ENCODE data around the gene HTRA3.

DNA sequence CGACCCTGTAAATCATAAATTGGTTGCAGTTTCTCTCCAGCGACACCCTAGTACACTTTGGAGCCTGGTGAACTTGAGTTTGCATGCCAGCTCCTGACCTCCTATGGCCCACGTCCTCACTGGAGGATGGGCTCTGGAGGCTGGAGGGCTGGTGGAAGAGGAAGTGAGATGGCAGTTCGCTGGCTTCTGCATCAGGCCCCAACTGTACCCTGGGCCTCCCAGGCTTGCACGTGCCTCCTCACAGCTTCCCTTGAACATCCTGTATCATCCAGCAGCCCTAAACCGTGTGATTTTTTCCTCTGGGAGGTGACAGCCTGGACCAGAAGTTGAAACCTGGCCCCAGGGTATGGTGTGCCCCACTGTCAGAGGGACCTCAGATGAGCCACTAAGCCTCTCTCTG, 78.5 kb downstream of the HTRA3 start:
- TF ChIP-seq, protein P1, sequence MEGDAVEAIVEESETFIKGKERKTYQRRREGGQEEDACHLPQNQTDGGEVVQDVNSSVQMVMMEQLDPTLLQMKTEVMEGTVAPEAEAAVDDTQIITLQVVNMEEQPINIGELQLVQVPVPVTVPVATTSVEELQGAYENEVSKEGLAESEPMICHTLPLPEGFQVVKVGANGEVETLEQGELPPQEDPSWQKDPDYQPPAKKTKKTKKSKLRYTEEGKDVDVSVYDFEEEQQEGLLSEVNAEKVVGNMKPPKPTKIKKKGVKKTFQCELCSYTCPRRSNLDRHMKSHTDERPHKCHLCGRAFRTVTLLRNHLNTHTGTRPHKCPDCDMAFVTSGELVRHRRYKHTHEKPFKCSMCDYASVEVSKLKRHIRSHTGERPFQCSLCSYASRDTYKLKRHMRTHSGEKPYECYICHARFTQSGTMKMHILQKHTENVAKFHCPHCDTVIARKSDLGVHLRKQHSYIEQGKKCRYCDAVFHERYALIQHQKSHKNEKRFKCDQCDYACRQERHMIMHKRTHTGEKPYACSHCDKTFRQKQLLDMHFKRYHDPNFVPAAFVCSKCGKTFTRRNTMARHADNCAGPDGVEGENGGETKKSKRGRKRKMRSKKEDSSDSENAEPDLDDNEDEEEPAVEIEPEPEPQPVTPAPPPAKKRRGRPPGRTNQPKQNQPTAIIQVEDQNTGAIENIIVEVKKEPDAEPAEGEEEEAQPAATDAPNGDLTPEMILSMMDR (IDR thresholded peaks at IDR 0.05): no peak
- TF ChIP-seq EZH2 (IDR thresholded peaks at IDR 0.05): no peak

Measured in neural progenitor cell (in vitro differentiated cells).